SK-N-DZ (cell line): ENCODE data around the gene TLE5.
A peak's percentile ranks its signal among the peaks of the same experiment; 100 is the strongest.
"Not testable (repeated sequence)": the region's sequence is repeated elsewhere in the genome, so short reads cannot be mapped to it uniquely, and the experiment has no call there.

Source experiments
- DNase-seq: peaks from one replicate; pipeline ENCODE4 v3.0.0-alpha.2; 2015; ENCODE audit warnings: low spot score

TLE5 gene

GRCh38 chr19:3045191-3045590, 17.1 kb downstream of the TLE5 start:
- DNase-seq, result no peak

DNA sequence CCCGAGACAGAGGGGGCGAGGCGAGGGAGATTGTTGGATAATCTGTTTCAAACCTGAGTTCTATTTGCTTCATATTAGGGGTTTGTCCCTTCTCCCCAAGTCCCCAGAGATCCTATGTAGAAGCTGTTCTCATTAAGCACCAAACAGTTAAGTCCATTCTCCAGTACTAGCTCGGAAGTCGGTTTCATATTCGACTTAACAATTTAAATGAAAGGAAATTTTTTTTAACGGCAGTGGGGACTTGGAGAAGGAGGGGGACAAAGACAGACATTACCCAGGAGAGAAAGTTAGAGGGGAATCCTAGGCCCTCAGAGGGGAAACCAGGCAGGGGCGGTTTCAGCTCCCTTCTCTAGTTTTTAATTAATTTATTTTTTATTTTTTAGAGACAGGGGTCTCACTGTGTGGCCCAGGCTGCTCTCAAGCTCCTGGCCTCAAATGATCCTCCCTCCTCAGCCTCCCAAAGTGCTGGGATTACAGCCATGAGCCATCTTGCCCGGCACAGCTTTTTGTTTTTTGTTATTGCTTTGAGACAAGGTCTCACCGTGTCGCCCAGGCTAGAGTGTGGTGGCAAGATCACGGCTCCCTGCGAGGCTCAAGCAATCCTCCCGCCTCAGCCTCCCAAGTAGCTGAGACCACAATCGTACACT, 19.6 kb downstream of the TLE5 start:
- no peak for DNase-seq

GRCh38 chr19:3041761-3042620, 20.3 kb downstream of the TLE5 start:
- no peak for DNase-seq

DNA sequence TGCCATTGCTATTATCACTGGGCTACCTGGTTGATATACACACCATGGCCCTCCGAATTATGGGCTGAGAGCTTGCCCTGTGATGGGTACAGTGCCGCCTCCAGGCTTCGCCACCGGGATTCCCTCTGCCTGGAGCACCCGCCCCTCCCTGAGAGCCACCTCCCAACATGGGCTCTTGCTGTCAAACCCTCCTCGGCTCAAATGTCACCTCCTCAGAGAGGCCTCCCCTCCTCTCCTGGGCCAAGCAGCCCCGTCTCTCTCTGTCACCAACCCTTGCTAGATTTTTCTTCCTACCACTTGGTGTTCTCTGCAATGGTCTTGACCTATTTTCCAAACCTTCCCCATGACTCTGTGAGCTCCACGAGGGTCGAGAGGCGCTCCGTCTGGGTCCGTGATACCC, 21.0 kb downstream of the TLE5 start:
- DNase-seq, result no peak

GRCh38 chr19:3039641-3040077, 22.6 kb downstream of the TLE5 start:
- DNase-seq, result no peak

DNA sequence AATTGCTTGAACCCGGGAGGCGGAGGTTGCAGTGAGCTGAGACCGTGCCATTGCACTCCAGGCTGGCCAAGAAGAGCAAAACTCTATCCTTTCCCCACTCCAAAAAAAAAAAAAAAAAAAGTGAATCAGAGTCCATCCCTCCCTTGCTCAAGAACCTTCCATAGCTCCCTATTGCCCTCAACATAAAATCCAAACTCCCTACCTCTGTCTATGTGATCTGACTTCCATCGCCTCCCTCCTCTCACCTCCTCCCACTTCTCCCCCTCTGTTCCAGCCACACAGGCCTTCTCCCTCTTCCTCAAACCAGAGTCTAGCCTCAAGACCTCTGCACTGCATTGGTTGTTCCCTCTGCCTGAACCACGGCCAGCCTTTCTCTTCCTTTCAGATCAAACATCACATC, 23.2 kb downstream of the TLE5 start:
- no peak for DNase-seq

GRCh38 chr19:3038214-3038613, 24.1 kb downstream of the TLE5 start:
- DNase-seq, result no peak

DNA sequence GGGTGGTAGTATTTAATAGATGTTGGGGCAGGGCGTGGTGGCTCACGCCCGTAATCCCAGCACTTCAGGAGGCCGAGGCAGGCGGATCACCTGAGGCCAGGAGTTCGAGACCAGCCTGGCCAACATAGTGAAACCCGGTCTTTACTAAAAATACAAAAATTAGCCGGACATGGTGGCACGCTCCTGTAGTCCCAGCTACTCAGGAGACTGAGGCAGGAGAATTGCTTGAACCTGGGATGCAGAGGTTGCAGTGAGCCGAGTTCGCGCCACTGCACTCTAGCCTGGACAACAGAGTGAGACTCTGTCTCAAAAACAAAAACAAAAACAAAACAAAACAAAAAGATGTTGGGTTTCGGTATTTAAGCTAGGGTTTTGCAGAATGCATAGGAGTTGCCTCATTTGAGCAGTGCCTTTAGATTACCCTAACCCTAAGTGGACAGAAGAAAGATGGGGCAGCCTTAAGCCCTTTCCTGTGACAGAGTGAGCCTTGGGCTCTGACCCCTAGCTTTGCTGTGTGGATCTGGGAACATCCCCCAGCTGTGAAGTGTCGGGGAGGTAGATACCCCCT, 25.2 kb downstream of the TLE5 start:
- DNase-seq, result not testable (repeated sequence)

DNA sequence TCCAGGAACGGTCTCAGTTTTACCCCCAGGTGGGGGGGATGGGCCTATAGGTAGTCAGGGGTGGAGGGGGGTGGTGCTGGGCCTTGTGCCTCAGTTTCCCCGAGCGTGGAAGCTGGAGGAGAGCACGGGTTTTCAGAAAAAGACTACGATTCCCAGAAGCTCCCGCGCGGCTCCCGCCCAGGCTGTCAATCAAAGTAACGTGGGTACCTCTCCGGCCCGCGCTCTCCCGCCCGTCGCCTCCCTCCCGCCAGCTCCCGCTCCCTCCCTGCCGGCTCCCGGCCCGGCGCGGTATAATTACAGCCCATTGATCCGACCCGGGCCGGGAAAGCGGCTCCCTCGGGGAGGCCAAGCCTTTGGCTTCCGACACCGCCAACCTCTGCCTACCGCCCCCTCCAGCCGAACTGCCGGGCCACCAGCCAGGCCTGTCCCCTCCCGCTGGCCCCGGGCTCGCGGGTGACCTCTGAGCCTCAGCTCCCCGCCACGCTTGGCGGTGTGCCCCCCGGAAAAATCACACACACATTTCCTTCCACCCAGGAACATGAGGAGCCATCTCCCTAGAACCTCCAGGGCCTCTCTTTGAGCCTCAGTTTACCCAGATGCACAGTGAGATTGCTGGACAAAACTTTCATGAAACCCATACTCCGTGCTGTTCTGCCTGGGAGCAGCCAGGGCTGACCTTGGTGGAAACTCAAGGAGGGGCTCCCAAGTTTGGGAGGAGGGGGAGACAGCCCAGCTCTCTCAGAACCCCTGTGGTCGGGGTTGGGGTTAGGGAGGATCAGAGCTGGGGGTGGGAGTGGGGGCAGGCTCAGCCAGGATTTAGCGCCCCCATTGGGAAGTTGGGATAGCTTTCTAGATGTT, 25.9 kb downstream of the TLE5 start:
- peak; percentile 92 for DNase-seq

DNA sequence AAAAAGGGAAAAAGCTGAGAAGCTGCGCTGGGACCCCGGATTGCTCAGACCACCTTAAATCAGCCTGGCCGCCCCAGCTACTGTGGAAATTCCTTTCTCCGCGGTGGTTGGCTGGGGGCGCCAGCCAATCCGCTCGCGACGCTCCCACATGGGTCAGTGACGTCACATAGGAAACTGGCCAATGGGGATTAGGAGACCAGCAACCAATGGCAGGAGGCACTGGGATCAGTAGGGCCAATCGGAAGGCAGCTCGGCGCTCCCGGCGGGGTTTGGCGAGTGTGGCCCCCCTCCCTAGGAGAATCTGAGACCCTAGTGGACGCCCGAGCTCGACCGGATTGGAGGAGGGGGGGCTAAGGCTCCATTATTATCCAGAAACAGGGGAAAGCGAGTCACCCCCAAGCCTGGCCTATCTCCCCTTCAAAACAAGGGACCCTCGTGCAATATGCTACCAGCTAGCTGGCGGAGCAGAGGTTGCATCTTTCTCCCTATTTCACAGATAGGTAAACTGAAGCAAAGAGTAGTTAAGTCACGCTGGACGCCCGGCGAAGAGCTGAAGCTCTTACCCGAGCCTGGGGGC, 26.7 kb downstream of the TLE5 start:
- peak; percentile 98 for DNase-seq

- peak; percentile 38 for DNase-seq
Observed at GRCh38 chr19:3034656-3035541, 27.4 kb downstream of the TLE5 start.

- no peak for DNase-seq
Observed at GRCh38 chr19:3034406-3034655, 28.0 kb downstream of the TLE5 start.

DNA sequence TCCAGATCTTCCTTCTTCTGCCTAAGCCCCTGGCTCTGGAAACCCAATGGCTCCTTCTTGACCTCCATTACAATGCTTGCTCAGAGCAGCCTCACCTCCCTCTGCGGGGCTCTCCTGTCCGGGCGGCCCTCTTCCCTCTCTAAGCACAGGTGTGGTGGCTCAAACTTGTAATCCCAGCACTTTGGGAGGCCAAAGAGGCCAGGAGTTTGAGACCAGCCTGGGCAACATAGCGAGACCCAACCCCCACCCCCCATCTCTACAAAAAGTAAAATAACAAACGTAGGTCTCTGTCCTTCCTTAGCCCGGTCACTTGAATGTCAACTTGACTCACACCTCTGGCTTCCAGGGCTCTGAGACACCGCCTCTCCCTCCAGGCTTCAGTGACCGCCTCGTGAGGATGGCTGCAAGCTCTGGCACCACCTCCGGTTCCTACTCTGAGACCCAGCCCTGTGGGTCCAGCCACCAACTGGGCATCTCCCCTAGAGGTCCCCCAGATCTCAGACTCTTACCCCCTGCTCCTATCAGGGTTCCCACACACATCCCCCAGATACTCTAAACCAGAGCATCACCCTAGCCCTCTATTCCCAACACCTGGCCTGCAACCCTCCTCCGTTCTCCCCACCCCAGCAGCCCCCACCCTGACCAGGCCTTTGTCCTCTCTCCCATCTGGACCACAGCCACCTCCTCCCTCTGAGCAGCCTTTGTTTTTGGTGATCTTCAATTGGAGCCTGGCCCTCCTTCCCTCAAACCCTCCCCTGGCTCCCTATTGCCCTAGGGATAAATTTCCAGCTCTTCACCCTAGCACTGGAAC, 28.5 kb downstream of the TLE5 start:
- no peak for DNase-seq

- DNase-seq, result no peak
Observed at GRCh38 chr19:3031607-3031867, 30.8 kb downstream of the TLE5 start.

GRCh38 chr19:3029065-3029923, 33.0 kb downstream of the TLE5 start, which contains the start of gene TLE2:
Gene TLE2, minus strand, starts transcription at chr19:3029280. Its CDS starts 376 bp downstream, at chr19:3028904.
- no peak for DNase-seq

DNA sequence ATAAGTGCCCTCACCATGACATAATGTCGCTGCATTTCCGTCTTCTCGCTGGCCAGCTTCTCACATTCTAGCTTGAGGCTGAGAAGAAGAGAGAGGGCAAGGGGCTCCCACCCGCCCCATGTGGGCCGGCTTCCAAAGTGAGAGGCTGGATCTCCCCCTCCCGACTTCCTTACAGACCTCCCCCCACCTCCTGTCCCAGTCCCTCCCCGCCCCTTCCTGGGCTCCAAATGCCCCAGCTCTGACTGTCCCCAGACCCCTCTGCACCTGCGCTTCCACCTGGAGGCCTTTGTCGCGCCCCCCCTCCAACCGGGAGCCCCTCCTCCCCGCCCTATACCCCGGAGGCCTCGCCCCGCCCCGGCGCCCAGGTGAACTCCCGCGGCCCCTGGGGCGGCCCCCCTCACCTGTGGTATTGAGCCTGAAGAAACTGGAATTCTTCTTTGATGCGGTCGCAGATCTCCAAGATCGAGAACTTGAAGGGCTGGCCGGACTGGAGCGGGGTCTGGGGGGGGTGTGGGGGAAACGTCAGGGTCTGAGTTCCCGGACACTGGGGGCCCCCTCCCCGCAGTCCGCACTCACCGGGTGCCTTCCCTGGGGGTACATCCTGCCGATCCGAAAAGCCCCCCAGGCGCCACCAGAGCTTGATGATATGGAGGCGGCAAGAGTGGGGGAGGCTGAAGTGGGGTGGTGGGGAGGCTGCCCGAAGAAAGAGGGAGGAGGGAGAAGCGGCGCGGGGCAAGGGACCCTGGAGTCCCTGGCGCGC, 33.8 kb downstream of the TLE5 start:
- no peak for DNase-seq

DNA sequence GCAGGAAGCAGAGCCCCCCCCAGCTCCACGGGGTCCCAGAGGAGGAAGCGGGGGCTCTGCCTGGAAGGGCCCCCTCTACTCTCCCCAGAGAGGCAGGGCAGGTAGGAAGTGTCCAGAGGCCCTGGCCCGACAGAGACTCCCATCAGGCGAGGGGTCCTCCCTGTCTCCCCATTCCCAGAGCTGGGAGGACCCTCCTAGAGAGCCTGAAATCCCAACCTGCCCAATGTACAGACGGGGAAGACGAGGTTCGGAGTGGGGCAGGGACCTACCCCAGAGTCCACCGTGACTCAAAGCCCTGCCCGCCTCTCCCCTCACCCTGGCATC, 34.4 kb downstream of the TLE5 start:
- DNase-seq, result no peak

GRCh38 chr19:3027292-3027691, 35.0 kb downstream of the TLE5 start:
- no peak for DNase-seq
